Stimulated activated CD4-positive, alpha-beta T cell treated with anti-CD3 and anti-CD28 coated beads, TNF-alpha, amount 100 ng/mL, for 1 hour (primary cell): Measurements from ENCODE around the gene CXCL14.

Experiments
- DNase-seq, 3 donors: peaks; one replicate each; pipeline ENCODE4 v3.0.0-alpha.2; 2020; ENCODE audit warnings: low read depth in 3 of 3, low spot score in 1 of 3

The CXCL14 gene

DNA sequence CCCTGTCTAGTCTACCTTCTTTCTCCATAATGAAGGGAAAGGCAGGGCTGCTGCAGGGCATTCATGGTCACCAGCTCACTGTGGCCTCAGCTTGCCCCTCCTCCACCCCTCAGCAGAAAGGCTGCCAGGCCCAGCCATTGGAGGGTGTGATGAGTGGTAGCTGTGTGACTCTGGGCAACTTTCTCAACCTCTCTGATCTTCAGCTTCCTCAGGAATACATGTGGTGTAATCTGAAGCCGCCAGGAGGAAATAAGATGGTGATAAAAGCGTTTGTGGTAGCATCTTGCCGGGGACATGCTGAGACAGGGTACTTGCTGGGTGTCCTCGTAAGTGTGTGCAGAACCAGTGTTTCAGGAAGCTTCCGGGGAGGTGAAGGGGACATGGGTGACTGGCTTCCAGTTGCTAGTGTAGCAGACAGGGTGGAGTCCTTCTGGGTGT lies 9.8 kb downstream of the CXCL14 start:
- no peak for DNase-seq

GRCh38 chr5:135568246-135568645 lies 10.5 kb downstream of the CXCL14 start:
- no peak for DNase-seq

GRCh38 chr5:135567661-135568060 lies 11.1 kb downstream of the CXCL14 start:
- no peak for DNase-seq

DNA sequence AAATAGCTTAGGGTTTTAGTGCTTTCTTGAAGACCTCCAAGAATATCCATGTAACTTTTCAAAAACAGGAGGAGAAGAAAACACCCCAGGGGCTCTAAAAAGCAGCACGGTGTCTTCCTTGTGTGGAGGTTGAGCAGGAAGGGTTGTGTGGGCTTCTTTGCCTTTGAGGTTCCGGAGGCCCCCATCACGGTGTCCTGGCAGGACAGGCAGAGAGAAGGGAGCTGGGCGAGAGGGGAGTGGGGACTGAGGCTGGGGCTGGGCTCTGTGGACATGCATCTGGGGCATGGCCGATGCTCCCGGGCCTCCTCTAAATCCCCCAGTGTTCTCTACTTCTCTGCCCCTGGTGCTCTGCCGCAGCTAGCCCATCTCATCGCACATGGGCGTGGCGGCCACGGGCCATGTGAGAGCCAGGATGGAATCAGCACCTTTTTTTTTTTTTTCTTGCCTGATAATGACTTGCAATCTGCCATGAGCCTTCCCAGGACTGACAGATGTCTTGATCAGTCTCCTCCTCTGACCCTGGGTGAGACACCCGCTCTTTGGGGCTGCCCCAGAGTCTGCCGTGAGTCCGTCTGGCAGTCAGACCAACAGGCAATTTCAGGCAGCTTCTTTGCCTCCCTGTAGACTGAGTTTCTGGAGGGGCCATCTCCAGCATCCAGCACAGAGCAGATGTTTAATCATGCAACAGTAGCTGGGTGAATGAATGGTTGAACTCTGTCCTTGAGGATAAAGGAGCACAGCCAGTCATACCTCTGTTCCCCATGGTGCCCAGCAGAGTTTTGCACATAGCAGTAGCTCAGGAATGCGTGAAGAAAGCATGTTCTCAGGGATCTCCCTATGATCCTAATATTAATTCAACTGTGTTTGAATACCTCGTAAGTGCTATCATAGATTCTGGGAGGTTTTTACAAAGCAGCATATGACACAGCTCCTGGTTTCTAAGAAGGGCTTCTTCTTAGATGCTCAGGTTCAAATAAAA lies 12.1 kb downstream of the CXCL14 start:
- DNase-seq, result no peak

DNA sequence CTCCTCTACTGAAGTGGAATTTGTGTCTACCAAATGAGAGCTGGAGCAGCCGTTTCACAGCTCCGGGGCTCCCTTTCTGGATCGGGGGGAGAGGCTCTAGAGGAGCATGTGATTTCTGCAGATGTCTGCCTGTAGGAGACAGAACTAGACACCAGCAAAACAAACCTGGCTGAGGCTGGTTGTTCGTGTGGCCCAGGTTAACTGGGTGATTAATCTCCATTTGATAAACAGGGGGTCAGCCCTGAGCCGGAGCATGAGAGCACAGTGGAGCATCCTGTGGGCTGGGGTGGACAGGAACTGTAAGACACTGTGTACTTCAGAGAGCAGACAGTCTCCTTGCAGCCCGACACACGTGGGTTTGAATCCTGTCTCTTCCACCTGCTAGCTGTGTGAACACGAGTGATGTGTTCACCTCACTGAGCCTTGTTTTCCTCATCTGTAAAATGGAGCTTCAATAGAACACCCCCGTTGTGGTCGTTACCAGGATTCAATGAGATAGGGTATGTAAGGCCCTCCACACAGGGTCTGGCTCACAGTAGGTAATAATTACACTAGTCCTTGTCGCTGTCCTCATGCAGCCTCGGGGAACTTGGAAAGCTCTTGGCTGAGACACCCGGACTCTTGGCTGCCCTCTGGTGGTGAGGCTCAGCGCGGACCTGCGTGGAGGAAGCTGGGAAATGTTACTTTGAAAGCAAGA lies 12.9 kb downstream of the CXCL14 start:
- peak; percentile 10 to 66 (median 22) for DNase-seq

- DNase-seq, result no peak
Observed at GRCh38 chr5:135565266-135565665, 13.5 kb downstream of the CXCL14 start.

- DNase-seq, result no peak
Observed at GRCh38 chr5:135564331-135564730, 14.5 kb downstream of the CXCL14 start.

DNA sequence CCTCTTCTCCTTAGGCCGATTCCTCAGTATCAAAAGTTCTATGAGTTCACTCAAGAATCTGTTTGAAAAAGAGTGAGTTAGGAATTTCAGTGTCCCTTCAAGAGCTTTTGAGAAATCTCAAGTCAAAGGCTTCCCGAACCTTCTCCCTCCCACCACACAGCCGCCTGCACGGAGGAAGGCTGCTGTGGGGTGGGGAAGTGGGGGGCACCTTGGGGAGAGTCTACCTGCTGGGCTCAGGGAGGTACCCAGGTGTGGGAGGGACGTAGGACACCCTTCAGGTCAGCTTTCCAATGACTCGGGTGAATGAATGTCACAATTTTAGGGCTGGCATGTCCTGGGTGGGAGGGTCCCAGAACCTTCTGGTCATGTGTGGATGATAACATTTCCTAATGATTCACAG lies 17.5 kb downstream of the CXCL14 start:
- no peak for DNase-seq

DNA sequence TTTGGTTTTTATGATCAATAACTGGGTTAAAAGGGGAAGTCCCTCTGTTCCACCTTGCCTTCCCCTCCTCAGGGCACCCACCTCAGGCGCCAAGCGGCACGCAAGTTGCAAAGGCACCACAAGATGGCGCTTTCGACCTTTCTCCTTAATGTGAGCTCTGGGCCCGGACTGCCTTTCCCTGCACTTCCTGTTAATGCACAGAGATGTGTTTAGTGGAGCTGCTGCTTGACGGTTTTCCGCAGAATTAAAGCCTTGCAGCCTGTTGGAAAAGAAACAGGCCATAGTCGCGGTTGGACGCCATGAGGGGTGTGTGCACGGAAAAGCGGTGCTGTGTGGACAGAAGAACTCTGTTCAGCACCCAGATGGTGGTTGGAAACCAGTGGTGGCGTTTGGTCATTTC lies 17.9 kb downstream of the CXCL14 start:
- DNase-seq, result peak in 2 of 3 donors; percentile 12 to 41

DNA sequence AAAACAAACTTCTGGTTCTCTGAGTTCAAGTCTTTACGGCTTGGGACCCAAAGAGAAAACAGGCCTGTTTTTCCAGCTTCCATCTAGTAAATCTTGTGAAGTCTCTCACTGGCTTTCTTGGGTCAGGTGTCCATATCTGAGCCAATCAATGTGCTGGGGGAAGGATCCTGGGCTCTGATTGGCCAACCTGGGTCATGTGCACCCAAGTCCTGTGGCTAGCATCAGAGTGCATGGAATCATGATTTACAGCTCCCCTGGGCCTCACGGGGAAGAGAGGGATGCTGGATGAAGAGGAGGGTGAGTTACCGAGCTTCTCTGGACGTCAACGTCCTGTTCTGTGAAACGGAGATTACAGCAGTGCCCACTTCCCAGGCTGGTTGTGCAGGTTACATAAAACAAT lies 19.4 kb downstream of the CXCL14 start:
- DNase-seq, result no peak

- DNase-seq, result no peak
Observed at GRCh38 chr5:135557076-135557838, 21.5 kb downstream of the CXCL14 start.

- no peak for DNase-seq
Observed at GRCh38 chr5:135556620-135557019, 22.2 kb downstream of the CXCL14 start.

GRCh38 chr5:135555530-135555929 lies 23.3 kb downstream of the CXCL14 start:
- DNase-seq, result no peak

DNA sequence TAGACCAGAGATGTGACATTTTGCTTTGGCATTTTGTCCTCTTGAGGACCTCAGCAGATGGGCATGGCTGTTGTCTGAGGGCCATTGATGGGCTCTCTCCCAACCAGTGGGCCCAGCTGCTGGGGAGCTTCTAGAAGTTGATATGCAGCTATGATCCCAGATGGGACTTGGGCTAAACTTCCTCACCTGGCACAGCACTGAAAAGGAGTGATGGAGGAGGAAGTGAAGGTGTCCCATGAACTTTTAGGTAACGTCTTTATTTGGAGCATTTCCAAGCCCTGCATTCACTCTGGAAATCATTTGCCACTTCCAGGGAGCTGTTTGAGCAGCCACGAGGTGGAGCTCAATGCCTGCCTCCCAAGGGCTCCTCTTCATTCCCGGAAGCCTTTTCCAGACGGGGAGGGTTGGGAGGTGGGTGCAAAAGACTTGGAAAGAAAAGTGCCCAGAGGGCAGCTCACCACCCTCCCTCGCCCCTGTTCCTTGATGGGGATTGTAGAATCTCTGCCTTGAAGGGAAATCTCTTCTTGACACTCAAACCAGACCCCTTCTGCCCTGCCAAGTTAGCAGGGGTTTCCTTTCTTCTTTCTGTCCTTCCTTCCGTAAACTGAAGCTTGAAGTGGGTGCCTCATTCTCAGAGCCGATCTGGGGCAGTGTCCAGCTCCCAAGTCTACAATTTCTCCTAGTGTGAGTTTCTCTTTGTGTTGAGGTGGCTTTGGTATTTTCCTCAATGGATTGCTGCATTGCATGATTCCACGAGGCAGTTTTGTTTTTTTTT lies 24.9 kb downstream of the CXCL14 start:
- DNase-seq, result no peak

DNA sequence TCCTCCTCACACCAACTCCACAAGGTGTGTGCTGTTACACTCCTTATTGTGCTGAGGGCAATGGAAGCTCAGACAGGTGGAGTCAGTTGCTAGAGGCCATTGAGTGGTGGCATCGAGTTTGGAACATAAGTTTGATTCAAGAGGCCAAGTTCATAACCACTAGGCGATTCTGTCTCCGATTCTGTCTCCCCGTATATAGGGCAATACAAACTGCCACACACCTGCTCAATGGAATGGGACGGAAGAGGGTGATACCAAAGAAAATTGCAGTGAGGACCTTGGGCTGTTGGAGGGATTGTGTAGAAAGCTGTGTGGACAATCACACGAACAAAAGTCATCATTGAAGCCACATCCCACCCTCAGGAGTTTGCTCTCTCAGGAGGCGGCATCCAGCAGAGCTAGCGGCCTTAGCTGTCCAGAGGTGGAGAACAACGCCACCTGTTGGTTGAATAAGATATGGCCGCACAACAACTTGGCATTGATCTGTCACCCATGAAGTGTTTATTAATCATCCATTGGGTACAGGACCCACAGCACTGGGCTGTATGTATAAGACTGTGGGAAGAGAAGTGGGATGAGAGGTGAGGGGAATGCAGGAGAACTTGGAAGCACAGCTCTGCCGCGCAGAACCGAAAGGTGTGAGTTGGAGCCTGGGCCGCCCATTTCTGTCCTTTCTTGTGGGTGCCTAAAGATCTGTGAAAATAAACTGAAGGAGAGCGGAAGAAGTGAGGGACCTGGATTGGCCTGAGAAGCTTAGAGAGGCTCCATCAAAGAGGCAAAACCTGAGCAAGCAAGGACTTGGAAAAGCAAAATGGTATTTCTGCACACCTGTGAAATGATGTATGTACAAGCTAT lies 27.0 kb downstream of the CXCL14 start:
- DNase-seq, result peak in 1 of 3 donors; percentile 25

DNA sequence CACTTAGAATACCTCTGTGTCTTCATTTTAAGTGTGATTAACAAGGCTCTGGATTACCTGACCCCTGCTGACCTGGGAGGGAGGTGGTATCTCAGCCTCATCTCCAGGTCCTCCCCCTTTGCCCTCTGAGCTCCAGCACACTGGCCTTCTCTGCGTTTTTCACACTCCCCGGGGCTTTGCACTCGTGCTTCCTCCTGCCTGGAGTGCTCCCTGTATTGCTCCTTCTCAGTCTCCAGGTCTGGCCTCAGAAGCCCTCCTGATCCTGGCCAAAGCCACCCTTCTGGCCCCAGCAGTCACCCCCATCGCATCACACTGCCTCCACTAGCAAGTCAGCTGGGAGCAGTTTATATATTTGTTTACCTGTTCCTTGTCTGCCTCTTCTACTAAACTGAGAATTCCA lies 29.4 kb downstream of the CXCL14 start:
- no peak for DNase-seq

DNA sequence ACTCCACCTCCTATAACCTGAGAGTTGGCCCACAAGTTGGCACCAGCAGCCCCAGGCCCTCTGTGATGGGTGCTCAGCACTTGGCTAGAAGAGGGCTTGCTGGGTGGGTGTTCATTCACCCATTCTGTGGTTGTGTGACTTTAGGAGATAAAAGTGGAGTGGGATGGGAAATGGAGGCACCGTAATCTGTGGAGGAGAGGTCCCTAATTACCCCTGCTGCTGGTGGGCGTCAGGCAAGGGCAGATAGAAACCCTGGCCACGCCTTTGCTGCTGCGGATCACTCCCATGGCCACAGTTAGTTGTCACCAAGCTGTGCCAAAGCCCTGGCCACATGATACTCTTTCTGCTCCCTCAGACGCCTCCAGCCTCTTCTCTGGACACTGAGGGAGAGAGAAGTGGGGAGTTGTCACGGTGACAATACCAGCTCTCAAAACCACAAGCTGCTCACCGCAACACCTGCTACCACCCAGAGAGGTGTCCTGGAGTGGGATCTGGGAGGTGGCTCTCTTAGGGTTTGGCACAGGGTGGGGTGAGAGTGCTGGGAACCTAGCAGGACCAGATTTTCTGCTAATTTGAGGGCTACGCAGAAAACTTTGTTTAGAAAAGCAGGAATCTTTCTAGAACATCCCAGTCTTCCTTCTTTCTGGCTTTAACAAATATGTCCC lies 31.1 kb downstream of the CXCL14 start:
- DNase-seq, result no peak

DNA sequence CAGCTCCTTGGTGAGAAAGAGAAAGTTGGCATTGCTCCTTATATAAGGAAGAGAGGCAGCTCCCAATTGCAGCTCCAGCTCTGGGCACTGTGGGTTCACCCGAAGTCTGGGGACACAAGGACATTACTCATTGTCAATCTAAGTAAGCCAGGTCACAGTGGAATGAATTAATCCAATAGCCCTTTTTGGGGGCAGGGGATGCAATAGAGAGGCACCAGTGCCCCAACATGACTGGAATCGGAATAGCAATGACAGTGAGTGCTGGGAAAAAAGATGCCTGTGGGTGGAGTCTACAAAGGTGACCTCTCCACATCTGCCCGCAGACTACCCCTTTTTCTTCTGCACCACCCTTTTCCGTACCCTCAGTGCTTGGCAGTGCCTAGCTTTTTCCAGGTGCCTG lies 31.9 kb downstream of the CXCL14 start:
- DNase-seq, result no peak

GRCh38 chr5:135546101-135546500 lies 32.7 kb downstream of the CXCL14 start:
- no peak for DNase-seq
